Ishikawa (cell line): ENCODE results near the gene HOXB7.

Experiments
- CEBPB ChIP-seq: IDR thresholded peaks from 2 replicates; pipeline ENCODE4 v1.6.1; 2012
- CREB1 ChIP-seq: IDR thresholded peaks from 2 replicates; pipeline ENCODE4 v1.6.1; 2012; ENCODE audit warnings: low read depth
- EGR1 ChIP-seq: IDR thresholded peaks from 2 replicates; pipeline ENCODE4 v1.6.1; 2012
- EP300 ChIP-seq: IDR thresholded peaks from 2 replicates; pipeline ENCODE4 v1.6.1; 2012; ENCODE audit warnings: borderline replicate concordance
- FOXM1 ChIP-seq: IDR thresholded peaks from 2 replicates; pipeline ENCODE4 v1.6.1; 2012; ENCODE audit warnings: low read depth, borderline replicate concordance
- NFIC ChIP-seq: IDR thresholded peaks from 2 replicates; pipeline ENCODE4 v1.6.1; 2012
- RAD21 ChIP-seq: IDR thresholded peaks from 2 replicates; pipeline ENCODE4 v1.6.1; 2012; ENCODE audit warnings: low read depth
- TAF1 ChIP-seq: IDR thresholded peaks from 2 replicates; pipeline ENCODE4 v1.6.1; 2012; ENCODE audit warnings: low read depth, mild to moderate bottlenecking
- TCF12 ChIP-seq: IDR thresholded peaks from 2 replicates; pipeline ENCODE4 v1.6.1; 2012; ENCODE audit warnings: low read depth
- TEAD4 ChIP-seq: IDR thresholded peaks from 2 replicates; pipeline ENCODE4 v1.6.1; 2012
- USF1 ChIP-seq: IDR thresholded peaks from 2 replicates; pipeline ENCODE4 v1.6.1; 2012
- YY1 ChIP-seq: IDR thresholded peaks from 2 replicates; pipeline ENCODE4 v1.6.1; 2012; ENCODE audit warnings: low read depth
- ZBTB7A ChIP-seq: IDR thresholded peaks from 2 replicates; pipeline ENCODE4 v1.6.1; 2012; ENCODE audit warnings: low read depth
- TF ChIP-seq, protein P1 (sequence below): IDR thresholded peaks from 2 replicates; pipeline ENCODE4 v1.6.1; 2012
- TF ChIP-seq, protein P2 (sequence below): IDR thresholded peaks from 2 replicates; pipeline ENCODE4 v1.6.1; 2012; ENCODE audit warnings: low read depth, mild to moderate bottlenecking

HOXB7 gene

GRCh38 chr17:48624118-48624517, 13.3 kb upstream of the HOXB7 start:
- TF ChIP-seq TAF1 (no peak), CEBPB (no peak), FOXM1 (no peak), TEAD4 (no peak), ZBTB7A (no peak), USF1 (no peak), RAD21 (no peak), NFIC (no peak)
- TF ChIP-seq, protein P1, sequence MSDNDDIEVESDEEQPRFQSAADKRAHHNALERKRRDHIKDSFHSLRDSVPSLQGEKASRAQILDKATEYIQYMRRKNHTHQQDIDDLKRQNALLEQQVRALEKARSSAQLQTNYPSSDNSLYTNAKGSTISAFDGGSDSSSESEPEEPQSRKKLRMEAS, result no peak

DNA sequence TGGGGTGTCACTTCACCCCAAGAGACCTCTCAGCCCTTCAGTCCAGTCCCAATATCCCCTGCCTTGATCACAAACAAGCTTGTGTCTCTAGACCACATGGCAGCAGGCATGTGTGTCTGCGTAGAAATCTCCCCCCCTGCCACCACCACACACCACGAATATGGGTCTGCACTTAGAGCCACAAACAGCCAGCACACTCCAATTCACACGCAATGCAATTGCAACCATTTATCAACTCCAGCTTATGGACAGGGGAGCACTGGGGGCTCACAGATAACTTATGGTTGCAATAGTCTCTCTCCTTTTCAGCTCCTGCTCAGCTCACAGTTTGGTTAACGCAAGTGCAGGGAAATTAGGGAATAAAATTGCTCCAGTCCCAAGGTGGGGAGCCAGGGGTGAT, 12.8 kb upstream of the HOXB7 start:
- TF ChIP-seq FOXM1 (no peak), CEBPB (no peak), ZBTB7A (no peak), CREB1 (no peak), TAF1 (no peak), EGR1 (no peak), NFIC (no peak), EP300 (no peak), YY1 (no peak), RAD21 (no peak)

DNA sequence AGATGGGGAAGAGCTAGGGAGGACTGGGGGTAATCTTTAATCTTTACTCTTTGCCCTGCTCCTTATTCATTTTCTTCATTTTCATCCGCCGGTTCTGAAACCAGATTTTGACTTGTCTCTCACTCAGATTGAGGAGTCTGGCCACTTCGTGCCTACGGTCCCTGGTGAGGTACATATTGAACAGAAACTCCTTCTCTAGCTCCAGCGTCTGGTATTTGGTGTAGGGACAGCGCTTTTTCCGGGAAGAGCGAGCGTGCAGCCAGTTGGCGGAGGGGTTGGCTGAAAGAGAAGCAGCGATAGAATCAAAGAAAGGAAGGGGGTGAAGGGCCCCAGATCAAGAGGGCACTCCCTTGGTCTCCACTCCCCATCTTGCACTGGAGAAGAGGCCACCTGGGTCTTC, 12.0 kb upstream of the HOXB7 start:
- TF ChIP-seq CEBPB, result no peak
- TF ChIP-seq USF1, result no peak
- no peak for TF ChIP-seq TAF1
- no peak for TF ChIP-seq CREB1
- TF ChIP-seq EP300, result no peak
- no peak for TF ChIP-seq NFIC
- TF ChIP-seq EGR1, result no peak
- TF ChIP-seq, protein P1, result no peak
- no peak for TF ChIP-seq FOXM1
- no peak for TF ChIP-seq RAD21
- TF ChIP-seq, protein P2, sequence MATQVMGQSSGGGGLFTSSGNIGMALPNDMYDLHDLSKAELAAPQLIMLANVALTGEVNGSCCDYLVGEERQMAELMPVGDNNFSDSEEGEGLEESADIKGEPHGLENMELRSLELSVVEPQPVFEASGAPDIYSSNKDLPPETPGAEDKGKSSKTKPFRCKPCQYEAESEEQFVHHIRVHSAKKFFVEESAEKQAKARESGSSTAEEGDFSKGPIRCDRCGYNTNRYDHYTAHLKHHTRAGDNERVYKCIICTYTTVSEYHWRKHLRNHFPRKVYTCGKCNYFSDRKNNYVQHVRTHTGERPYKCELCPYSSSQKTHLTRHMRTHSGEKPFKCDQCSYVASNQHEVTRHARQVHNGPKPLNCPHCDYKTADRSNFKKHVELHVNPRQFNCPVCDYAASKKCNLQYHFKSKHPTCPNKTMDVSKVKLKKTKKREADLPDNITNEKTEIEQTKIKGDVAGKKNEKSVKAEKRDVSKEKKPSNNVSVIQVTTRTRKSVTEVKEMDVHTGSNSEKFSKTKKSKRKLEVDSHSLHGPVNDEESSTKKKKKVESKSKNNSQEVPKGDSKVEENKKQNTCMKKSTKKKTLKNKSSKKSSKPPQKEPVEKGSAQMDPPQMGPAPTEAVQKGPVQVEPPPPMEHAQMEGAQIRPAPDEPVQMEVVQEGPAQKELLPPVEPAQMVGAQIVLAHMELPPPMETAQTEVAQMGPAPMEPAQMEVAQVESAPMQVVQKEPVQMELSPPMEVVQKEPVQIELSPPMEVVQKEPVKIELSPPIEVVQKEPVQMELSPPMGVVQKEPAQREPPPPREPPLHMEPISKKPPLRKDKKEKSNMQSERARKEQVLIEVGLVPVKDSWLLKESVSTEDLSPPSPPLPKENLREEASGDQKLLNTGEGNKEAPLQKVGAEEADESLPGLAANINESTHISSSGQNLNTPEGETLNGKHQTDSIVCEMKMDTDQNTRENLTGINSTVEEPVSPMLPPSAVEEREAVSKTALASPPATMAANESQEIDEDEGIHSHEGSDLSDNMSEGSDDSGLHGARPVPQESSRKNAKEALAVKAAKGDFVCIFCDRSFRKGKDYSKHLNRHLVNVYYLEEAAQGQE, result no peak
- TF ChIP-seq YY1, result no peak
- no peak for TF ChIP-seq TCF12
- no peak for TF ChIP-seq TEAD4
- TF ChIP-seq ZBTB7A, result no peak

GRCh38 chr17:48621410-48622392, 10.9 kb upstream of the HOXB7 start:
- no peak for TF ChIP-seq TCF12
- no peak for TF ChIP-seq USF1
- TF ChIP-seq, protein P2, result no peak
- no peak for TF ChIP-seq EP300
- TF ChIP-seq ZBTB7A, result no peak
- TF ChIP-seq RAD21, result no peak
- no peak for TF ChIP-seq NFIC
- TF ChIP-seq, protein P1, result no peak
- no peak for TF ChIP-seq FOXM1
- no peak for TF ChIP-seq CREB1
- no peak for TF ChIP-seq TAF1
- TF ChIP-seq CEBPB, result no peak
- TF ChIP-seq TEAD4, result no peak
- no peak for TF ChIP-seq EGR1
- no peak for TF ChIP-seq YY1

- TF ChIP-seq CREB1 (no peak), TAF1 (no peak), CEBPB (no peak), FOXM1 (no peak), ZBTB7A (no peak), YY1 (no peak), RAD21 (no peak), USF1 (no peak), NFIC (no peak), TCF12 (no peak), TEAD4 (no peak), EGR1 (no peak), EP300 (no peak)
- TF ChIP-seq, protein P2, result no peak
- TF ChIP-seq, protein P1, result no peak
Measured at GRCh38 chr17:48620461-48621139, 9.8 kb upstream of the HOXB7 start.
